Measurements from ENCODE around the gene RANBP3L.
"Not testable (repeated sequence)": the region's sequence is repeated elsewhere in the genome, so short reads cannot be mapped to it uniquely, and the experiment has no call there.

The RANBP3L gene

DNA sequence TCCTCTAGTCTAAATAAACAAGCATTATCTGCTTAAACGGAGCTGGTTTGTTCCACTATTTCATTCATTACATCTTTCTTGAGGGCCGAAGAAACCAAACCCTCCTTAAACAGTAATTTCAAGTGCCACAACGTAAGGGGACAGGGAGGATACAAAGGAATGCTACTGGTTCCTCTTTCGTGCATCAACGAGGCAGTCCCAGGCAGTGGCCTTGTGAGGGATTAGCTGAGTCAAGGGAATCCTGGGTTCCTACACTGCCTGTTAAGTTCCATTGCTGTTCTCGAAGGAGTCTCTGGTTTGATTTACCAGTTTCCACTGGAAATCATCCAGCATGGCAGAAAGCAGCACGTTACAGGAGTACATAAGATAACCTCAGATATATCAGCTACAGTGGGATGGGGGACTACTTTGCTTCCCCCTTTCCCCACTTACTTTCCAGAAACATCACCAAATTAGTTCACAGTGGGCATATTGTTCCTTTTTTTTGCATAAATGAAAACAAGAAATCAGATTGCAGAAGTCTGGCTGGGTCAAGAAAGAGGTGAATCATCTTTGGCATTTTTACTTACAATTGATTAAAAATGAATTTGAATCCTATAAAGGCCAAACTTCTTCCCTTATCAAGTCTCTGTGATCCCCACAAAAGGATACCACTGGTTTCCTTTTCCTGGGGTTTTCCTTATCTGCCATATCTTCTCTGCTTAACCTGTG lies 2.5 kb upstream of the RANBP3L start:
- no peak for DNase-seq (ENCODE audit: low read depth, low spot score)
- TF ChIP-seq, protein P1, sequence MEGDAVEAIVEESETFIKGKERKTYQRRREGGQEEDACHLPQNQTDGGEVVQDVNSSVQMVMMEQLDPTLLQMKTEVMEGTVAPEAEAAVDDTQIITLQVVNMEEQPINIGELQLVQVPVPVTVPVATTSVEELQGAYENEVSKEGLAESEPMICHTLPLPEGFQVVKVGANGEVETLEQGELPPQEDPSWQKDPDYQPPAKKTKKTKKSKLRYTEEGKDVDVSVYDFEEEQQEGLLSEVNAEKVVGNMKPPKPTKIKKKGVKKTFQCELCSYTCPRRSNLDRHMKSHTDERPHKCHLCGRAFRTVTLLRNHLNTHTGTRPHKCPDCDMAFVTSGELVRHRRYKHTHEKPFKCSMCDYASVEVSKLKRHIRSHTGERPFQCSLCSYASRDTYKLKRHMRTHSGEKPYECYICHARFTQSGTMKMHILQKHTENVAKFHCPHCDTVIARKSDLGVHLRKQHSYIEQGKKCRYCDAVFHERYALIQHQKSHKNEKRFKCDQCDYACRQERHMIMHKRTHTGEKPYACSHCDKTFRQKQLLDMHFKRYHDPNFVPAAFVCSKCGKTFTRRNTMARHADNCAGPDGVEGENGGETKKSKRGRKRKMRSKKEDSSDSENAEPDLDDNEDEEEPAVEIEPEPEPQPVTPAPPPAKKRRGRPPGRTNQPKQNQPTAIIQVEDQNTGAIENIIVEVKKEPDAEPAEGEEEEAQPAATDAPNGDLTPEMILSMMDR (IDR thresholded peaks at IDR 0.05; ENCODE audit: low read depth, low read length): no peak
- in situ Hi-C loops (cut with HindIII; ENCODE audit: low sequenced_read_pairs): no loop called here
- H3K4me3 ChIP-seq (ENCODE audit: low read depth, low read length): no peak overlapping the region

DNA sequence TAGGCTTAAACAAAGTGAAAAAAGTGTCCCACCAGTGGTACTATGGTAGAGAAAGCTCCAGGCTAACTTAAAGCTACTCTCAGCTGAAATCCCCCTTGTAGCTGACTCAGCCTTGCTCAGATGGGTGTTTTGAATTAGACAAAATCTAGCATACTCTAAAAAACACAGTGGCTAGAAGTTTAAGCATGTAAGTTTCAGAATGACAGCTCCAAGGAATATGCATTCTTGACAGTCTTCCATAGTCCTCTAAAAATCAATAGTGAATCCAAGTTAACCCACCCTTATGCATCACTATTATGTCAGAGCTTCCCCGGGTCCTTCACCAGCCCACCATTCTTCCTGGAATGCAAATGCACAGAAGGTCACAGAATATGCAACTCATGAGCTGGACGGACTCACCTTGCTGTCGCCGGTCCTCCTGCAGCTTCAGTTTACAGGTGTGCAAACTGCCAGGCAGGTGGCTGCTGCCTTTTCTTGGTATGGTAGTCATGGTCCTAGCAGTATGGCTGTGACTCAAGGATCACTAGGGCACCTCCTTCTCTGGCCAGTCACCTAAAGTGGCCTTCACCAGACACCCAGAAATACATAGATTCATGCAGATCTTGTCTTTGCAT lies 668 bp downstream of the RANBP3L start:
- DNase-seq (ENCODE audit: low read depth, low spot score): no peak
- H3K4me3 ChIP-seq (ENCODE audit: low read depth, low read length): peak overlapping the region; percentile 46
- in situ Hi-C loops (cut with HindIII; ENCODE audit: low sequenced_read_pairs): no loop called here
- TF ChIP-seq, protein P1 (IDR thresholded peaks at IDR 0.05; ENCODE audit: low read depth, low read length): no peak

DNA sequence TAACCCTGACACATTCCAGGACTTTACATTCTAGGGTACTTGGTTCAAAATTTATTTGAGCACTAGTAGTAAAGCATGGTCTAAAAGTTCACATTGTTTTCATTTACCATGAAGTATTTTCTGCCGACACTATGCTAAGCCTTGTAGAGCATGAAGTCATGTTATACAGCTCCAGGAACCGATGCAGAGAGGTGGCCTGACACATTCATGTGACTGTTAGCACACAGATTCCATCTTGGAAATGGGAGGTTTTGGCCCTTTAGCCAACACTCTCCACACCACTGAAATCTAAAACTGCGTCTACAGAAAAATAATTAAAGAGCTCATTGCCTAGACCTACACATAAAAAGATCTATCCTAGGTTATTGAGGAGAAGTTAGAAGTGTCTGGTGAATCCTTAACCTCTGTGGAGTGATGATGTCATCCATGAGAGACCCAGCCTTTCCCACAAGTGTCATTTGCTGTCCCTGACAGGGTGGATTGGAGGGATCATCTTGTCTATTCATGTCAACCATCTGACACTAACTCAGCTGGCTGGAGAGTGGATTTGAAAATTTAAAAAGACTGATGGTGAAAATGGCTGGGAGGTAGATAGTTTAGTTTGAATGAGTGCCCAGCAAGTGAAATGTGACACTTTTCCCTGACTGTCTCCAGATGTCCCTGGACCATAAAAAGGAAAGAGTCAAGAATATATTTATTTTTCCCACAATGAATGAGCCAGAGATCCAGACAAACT lies 1.3 kb downstream of the RANBP3L start:
- peak; percentile 30 for DNase-seq (ENCODE audit: low read depth, low spot score)
- in situ Hi-C loops (cut with HindIII; ENCODE audit: low sequenced_read_pairs): no loop called here
- TF ChIP-seq, protein P1 (IDR thresholded peaks at IDR 0.05; ENCODE audit: low read depth, low read length): no peak
- H3K4me3 ChIP-seq (ENCODE audit: low read depth, low read length): peak overlapping the region; percentile 46

DNA sequence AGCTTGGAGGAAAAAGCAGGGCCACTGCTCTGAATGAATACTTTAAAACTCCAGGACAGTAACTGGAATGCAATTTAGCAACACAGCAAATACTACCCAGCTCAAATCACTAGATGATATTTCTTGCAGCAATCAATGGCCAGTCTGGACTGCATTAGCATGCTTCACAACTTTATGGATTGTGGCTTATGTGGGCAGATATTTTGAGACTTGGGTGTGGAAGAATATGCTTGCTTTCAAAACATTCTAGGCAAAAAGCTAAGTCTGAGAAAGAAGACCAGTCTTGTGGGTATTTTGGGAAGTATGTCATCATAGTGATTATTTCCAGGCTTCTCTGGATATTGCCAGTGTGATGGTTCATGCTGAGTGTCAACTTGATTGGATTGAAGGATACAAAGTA lies 3.1 kb downstream of the RANBP3L start:
- in situ Hi-C loops (cut with HindIII; ENCODE audit: low sequenced_read_pairs): no loop called here
- peak; percentile 32 for DNase-seq (ENCODE audit: low read depth, low spot score)
- TF ChIP-seq, protein P1 (IDR thresholded peaks at IDR 0.05; ENCODE audit: low read depth, low read length): no peak
- H3K4me3 ChIP-seq (ENCODE audit: low read depth, low read length): no peak overlapping the region

DNA sequence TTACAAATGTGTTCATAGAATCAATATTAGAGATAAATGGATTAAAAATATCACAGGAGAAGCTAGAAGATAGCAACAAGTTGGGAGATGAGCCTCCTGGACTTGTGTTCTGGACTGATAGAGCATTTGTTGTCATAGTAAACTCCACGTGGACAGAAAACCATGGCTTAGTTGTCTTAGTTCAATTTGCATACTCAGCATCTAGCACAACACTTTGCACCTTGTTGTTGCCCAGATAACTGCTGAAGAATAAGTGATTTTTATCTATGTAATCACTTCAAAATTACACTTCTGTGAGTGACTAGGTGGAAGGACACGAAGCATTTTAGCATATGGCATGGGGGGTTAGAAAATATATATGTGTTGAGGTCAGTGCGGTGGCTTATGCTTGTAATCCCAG lies 4.0 kb downstream of the RANBP3L start:
- no peak for DNase-seq (ENCODE audit: low read depth, low spot score)
- H3K4me3 ChIP-seq (ENCODE audit: low read depth, low read length): no peak overlapping the region
- TF ChIP-seq, protein P1 (IDR thresholded peaks at IDR 0.05; ENCODE audit: low read depth, low read length): no peak
- in situ Hi-C loops (cut with HindIII; ENCODE audit: low sequenced_read_pairs): no loop called here

DNA sequence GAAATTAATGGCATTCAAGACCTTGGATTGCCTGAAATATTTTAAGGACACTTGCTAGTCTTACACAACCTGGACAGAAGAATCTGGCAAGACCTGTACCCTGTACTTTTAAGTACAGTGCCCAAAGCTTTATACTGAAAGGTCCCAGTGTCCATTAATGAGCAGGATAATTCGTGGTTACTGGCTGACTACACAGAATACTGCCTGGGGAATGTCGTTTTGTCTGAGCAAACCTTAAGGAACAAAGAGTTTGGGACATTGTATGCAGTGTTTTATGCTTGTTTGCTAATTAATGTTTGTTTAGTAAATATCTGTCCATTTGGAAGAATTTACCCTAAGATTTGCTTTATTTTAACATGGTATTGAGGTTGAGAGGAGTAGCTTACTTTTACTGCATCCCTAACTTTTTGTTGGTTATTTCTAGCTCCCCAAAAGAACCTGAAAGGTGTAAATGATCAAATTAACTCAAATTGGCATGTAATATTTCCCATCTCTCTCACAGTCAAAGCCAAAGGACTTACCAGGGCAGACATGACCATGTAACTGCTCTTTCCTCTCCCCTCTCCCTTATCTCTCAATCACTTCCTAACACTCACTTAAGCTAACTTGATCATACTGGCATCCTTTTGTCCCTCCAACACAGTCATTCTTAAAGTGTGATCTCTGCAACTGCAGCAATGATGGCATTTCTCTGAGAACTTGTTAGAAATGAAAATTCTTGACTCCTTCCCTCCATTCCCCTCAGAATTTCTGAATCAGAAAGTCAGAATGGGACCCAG lies 15.7 kb downstream of the RANBP3L start:
- in situ Hi-C loops (cut with HindIII; ENCODE audit: low sequenced_read_pairs): no loop called here

DNA sequence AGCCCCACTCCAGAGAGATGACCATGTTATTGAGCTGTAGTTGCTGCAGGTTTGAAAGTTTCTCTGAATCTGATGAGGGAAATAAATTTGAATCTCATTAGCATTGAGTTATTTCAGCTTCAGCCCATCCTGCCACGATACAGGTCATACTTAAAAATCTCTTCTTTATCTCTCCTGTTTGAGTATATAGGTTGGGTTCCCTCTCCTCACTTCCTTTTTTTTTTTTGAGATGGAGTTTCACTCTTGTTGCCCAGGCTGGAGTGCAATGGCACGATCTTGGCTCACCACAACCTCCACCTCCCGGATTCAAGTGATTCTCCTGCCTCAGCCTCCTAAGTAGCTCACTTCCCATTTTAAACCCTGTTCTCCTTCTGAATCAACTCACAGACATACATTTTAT lies 17.9 kb downstream of the RANBP3L start:
- H3K4me3 ChIP-seq (ENCODE audit: low read depth, low read length); DNase-seq (ENCODE audit: low read depth, low spot score); in situ Hi-C loops (cut with HindIII; ENCODE audit: low sequenced_read_pairs): not testable (repeated sequence)

More for the DNA sequence above, 15.7 kb downstream of the RANBP3L start:
- no peak for DNase-seq (ENCODE audit: low read depth, low spot score)
- TF ChIP-seq, protein P1 (IDR thresholded peaks at IDR 0.05; ENCODE audit: low read depth, low read length): no peak
- no peak overlapping the region for H3K4me3 ChIP-seq (ENCODE audit: low read depth, low read length)
